ENCODE data around the gene TAF10. TPM values are rescaled to one million over a fixed set of nuclear protein-coding genes. Genes with fewer than 3 reads are reported as not detected.

The TAF10 gene
- total and polyA plus RNA-seq, 2 of the 13 experiments (the other 11 are each of a cell fraction or from before 2014, with no cell fraction given) = 71.3 to 134 TPM

GRCh38 chr11:6646071-6646470, 34.1 kb upstream of the TAF10 start:
- ChIA-PET CTCF (ENCODE audit: low intra/inter-chr PET ratio, low total read pairs) (no interaction called here), POLR2A (no interaction called here)
- Histone ChIP-seq H3K27ac (ENCODE audit: extremely low read length, insufficient read depth, low read length) (no peak overlapping the region), H3K27me3 (ENCODE audit: control insufficient read depth in 1 of 2, insufficient read depth in 2 of 2, low read length in 2 of 2) (peaks cover 5 to 97% of the 10 kb centered on the region in 2 experiments; a peak in 4 of 5 replicates), H3K4me2 (ENCODE audit: low read depth, low read length) (no peak overlapping the region), H3K4me3 (replicated peaks in 1 of 3; ENCODE audit: insufficient read depth in 1 of 3, low read depth in 2 of 3, low read length in 3 of 3) (no peak overlapping the region), H3K9me3 (ENCODE audit: low read length) (no peaks in the 10 kb centered on the region), H3K9ac (ENCODE audit: insufficient read depth, low read depth, low read length) (no peak overlapping the region), H3K36me3 (replicated peaks in 1 of 2; ENCODE audit: control insufficient read depth in 1 of 2, insufficient read depth in 2 of 2, low read length in 2 of 2) (no peaks in the 10 kb centered on the region), H3K79me2 (ENCODE audit: insufficient read depth, low read length) (no peaks in the 10 kb centered on the region), H2AFZ (ENCODE audit: low read length) (no peak overlapping the region), H4K20me1 (ENCODE audit: insufficient read depth, low read length) (no peaks in the 10 kb centered on the region; the same call in 1 of the 2 replicates), H3K4me1 (ENCODE audit: insufficient read depth, low read length) (no peaks in the 10 kb centered on the region)
- 12% methylated on average over 11 of the region's 12 CpGs for WGBS (ENCODE audit: low lambda C conversion rate)
- BruUV-seq (replicated peaks) = no TSS peak
- DNase-seq (ENCODE audit: low spot score) (no peak), FAIRE-seq (no peak), ATAC-seq (no peak; the same call in 2 of the 3 replicates)
- in situ Hi-C loops (cut with HindIII; ENCODE audit: extremely low pct_ligation_motif_present, low pct_unique_long_range_greater_than_20kb) (no loop called here), intact Hi-C loops (cut with micrococcal nuclease; ENCODE audit: unreplicated experiment) (no loop called here)
- TF ChIP-seq ZNF816 (CRISPR knock-in tag; IDR thresholded peaks at IDR 0.05; ENCODE audit: borderline replicate concordance) (no peak), TCF7 (IDR thresholded peaks at IDR 0.05; ENCODE audit: low read depth) (no peak), LBX2 (CRISPR knock-in tag; IDR thresholded peaks at IDR 0.05; ENCODE audit: borderline replicate concordance) (no peak), SP2 (CRISPR knock-in tag; IDR thresholded peaks at IDR 0.05) (no peak), GATAD1 (CRISPR knock-in tag; IDR thresholded peaks at IDR 0.05) (no peak), ZSCAN30 (CRISPR knock-in tag; IDR thresholded peaks at IDR 0.05) (no peak), ZBTB49 (CRISPR knock-in tag; IDR thresholded peaks at IDR 0.05; ENCODE audit: borderline replicate concordance) (no peak)

Data from HepG2 (cell line).